Dermis blood vessel endothelial cell (primary cell): ENCODE results near the gene CDX1. TPM values are rescaled to one million over a fixed set of nuclear protein-coding genes. Genes with fewer than 3 reads are reported as not detected.

Source experiments
- DNase-seq: peaks from one replicate; pipeline ENCODE4 v3.0.0; 2010
- total RNA-seq: library from RNA; depleted of rRNA; stranded (reverse); fragments of >200 nt; gene quantifications from 2 replicates; pipeline ENCODE4 v1.2.3, GENCODE V29; 2014

Gene CDX1
- total RNA-seq, 1 donor from 2014 or later, result not detected

- no peak for DNase-seq
Observed at GRCh38 chr5:150184990-150185912, 18.7 kb downstream of the CDX1 start.

- no peak for DNase-seq
Observed at GRCh38 chr5:150186137-150186536, 19.6 kb downstream of the CDX1 start.

GRCh38 chr5:150186897-150187296 lies 20.3 kb downstream of the CDX1 start:
- no peak for DNase-seq

- no peak for DNase-seq
Observed at GRCh38 chr5:150188146-150188842, 21.7 kb downstream of the CDX1 start.

GRCh38 chr5:150189326-150189725 lies 22.7 kb downstream of the CDX1 start:
- no peak for DNase-seq

DNA sequence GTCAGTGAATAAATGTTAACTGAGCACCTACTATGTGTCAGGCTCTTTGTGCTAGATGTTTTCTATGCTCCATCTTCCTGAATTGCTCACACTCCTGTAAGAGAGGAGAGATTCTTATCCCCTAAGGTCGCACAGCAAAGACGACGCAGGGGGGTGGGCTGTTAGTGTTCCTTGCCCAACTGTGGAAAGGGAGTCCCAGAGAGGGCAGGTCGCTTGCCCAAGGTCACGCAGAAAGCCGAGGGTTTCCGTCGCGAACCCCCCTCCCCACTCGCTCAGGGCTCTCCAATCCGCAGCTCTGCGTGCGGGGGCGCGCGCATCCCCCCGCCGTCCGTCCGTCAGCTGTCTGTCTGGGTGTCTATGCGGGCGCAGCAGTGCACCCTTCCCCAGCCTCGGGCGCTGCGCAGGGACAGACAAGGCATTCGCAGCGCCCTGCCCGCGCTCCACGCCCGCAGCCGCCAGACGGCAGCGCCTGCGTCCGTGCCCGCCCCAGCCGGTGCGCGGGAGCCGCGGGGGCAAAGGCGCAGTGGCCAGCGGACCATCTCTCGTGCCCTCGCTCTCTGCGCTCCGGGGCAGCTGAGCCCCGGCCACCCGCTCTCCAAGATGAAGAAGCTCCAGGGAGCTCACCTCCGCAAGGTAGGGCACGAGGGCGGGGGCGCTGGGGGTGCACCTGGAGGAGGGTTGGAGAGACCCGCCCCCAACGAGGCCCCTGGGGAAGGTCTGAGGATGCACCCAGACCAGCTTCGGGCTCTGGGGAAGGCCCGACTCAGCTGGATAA lies 23.3 kb downstream of the CDX1 start, which contains the start of gene SLC6A7:
Gene SLC6A7, plus strand, starts transcription at position 335 of the 775 bp plus-strand sequence. Its CDS starts 266 bp downstream, at position 601.
- DNase-seq, result no peak

- no peak for DNase-seq
Observed at GRCh38 chr5:150190503-150190979, 24.0 kb downstream of the CDX1 start.

DNA sequence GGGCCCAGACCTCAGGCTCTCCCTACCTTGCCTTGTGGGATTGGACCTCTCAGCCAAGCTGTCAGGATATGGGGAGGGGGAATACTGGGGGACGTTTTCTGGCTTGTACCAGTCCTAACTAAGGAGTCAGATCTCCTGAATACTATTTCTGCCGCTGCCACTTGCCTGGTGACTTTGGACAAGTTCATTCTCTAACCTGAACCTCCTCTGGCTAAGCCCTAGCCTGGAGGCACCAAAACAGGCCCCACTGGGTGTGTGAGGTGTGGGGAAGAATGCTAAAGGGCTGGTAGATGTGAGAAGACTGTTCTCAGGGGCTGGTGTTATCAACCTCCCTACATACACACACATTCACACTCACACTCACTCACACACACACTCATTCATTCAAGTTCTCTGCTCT lies 24.4 kb downstream of the CDX1 start:
- no peak for DNase-seq

- DNase-seq, result no peak
Observed at GRCh38 chr5:150192462-150192861, 25.9 kb downstream of the CDX1 start.

DNA sequence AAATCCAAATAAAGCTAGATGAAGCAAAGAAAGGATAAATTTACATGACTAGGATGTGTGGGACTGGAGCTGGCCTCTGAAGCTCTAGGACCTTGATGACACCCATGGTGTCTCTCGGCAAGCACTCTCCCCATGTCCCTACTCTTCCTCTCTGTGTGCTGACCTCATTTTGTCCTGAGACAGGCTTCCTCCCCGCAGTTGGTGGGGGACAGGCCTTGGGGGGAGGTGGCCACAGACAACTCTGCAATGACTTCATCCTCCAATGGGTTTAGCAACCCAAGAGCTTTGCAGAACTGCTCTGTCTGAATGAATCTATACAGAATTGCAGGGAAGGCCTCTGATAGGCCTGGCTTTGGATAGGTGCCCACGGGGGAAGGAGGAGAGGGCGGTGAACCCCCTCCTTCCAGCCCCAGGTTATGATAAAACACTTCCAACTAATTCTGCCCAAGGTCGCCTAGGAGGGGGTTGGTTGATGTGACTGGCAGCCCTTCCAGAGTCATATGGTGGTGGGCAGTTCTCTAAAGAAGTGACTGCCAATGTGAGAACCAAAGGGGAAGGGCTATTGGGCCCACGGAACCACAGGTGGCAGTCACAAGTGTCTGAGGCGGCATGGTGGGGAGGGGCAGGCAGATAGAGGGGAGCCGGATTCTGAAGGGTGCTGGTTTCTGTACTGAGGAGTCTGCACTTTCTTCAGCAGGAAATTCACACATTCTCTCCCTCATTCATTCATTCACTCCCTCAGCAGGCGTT lies 29.3 kb downstream of the CDX1 start:
- DNase-seq, result no peak

DNA sequence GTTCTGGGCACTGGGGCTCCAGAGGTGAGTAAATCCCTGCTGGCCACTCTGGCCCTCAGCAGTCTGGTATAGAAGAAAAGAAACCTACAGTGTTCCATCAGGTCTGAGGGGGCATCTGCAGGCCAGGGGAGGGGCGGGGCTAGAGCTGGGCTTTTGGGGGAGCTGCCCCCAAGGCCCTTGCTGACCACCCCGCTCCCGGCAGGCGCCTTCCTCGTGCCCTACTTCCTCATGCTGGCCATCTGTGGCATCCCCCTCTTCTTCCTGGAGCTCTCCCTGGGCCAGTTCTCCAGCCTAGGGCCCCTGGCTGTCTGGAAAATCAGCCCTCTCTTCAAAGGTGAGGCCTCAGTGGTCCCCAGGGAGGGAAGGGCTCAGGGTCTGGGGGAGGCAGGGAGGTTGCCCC lies 29.9 kb downstream of the CDX1 start:
- no peak for DNase-seq

DNA sequence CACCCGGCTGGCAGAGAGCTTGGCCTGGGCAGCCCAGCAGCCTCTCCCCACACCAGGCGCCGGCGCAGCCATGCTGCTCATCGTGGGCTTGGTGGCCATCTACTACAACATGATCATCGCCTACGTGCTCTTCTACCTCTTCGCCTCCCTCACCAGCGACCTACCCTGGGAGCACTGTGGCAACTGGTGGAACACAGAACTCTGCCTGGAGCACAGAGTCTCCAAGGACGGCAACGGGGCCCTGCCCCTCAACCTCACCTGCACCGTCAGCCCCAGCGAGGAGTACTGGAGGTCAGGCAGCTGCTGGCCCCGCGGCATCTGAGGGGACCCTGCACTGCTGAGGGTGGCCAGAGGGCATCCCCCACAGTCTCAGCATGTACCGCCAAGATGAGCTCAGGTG lies 30.4 kb downstream of the CDX1 start:
- no peak for DNase-seq

DNA sequence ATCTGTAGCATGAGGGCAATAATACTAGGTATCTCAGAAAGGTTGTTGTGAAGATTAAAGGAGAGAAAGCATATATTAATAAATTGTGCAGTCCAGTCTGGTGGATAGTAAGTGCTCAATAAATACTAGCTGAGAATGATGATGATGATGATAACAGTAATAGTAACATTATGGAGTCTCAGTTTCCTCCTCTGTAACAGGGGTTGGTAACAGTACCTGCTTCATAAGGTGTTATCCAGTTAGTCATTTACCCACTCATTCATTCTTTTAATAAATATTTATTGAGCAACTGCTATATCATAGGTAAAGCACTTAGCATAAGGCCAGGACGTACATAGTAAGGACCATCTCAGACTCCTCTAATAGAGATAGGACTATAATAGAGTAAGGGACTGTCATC lies 30.9 kb downstream of the CDX1 start:
- no peak for DNase-seq

GRCh38 chr5:150202501-150202900 lies 35.9 kb downstream of the CDX1 start:
- DNase-seq, result no peak

DNA sequence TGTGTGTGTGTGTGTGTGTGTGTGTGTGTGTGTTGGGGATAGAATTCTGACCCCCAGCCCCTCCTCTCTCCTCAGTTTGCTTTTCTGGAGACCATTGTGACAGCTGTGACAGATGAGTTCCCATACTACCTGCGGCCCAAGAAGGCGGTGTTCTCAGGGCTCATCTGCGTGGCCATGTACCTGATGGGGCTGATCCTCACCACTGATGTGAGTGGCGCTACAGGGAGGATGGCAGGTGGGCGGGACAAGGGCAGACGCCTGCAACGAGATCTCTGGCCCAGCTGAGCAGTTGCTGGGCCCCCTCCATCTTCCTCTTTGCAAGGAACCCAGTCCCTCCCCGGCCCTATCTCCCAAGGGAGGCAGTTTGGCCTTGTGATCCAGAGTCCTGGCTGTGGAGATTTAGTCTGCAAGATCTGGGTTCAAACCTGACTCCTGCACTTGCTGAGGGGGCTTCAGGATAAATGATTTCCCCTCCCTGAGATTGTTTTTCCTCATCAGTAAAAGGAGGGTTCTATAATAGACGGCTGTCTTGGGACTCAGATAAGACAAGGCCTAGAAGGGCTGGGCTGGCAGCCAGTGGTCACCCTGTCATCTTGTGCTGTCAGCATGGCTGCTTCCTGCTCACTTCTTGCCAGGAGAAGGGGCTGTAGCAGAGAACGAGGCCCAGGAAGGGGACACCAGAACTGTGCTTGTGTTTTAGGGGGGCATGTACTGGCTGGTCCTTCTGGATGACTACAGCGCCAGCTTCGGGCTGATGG lies 37.4 kb downstream of the CDX1 start:
- DNase-seq, result no peak

- DNase-seq, result no peak
Observed at GRCh38 chr5:150204590-150204960, 38.0 kb downstream of the CDX1 start.

- no peak for DNase-seq
Observed at GRCh38 chr5:150206098-150206778, 39.7 kb downstream of the CDX1 start.

DNA sequence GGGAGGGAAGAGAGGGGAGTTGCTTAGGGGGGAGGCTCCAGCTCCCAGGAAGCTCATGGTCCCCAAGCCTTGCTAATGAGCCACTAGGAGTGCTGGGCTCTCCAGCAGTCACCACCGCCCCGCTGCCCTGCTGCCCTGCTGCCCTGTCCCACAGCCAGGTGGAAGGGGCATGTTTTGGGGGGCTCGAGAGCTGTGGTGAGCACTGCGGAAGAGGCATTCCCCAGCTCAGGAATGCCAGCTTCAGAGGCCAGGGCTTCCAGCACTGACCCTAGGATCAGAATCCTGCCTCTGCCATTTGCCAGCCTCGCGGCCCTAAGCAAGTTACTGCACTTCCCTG lies 40.2 kb downstream of the CDX1 start:
- no peak for DNase-seq

DNA sequence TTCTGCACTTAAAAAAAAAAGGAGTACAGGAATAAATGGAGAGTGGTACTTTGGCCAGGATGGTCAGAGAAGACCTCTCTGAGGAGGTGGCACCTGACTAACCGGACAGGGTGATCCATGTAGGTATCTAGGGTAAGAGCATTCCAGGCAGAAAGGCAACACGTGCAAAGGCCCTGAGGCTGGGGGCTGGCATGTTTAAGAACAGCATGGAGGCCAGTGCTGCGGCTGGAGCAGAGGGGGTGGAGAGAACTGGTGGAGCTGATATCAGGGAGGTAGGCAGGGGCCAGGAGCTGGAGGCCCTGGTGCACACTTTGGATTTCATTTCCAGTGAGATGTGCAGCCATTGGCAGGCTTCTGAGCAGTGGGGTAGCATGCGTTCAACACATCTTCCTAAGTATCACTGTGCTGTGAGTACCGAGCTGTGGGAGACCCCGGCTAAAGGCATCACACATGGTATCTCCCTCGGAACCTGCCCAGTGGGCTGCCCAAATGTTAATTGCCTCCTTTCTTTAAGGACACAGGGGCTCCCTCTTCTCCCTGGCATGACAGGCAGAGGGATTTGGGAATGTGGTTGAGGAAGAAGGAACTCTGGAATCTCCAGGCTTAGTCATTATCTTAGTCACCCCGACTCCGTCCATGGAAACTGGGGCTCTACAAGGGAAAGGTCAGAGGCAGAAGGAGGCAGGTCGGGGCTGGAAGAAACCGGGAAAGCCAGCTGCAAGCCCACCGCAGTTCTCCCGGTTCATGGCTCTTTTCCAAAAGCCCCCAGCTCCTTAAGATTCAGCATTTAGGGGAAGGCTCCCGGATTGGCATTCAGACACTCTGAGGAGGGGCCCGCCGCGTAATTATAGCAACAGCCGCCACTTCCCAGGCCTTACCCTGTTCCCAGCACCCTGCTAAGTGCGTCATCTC lies 41.9 kb downstream of the CDX1 start:
- DNase-seq, result peak; percentile 10

DNA sequence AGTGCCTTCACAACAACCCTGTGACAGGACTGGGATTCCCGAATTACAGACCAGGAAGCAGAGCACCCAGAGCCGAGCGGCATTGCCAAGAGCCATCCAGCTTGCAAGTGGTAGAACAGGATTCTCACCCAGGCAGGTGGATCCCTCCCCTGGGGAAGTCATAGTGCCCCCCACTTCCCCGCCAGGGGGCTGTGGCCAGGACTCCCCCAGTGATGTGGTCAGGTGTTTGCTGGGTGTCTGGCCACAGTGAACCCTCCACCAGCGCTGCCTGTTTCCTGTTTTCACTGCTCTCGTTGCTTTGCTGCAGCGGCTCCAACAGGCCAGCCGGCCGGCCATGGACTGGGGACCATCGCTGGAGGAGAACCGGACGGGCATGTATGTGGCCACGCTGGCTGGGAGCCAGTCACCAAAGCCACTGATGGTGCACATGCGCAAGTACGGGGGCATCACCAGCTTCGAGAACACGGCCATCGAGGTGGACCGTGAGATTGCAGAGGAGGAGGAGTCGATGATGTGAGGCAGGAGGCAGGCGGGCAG lies 42.6 kb downstream of the CDX1 start:
- DNase-seq, result peak; percentile 34
